Glomerular endothelial cell (primary cell): ENCODE measurements around the gene PLIN5. TPM values are rescaled to one million over a fixed set of nuclear protein-coding genes. Genes with fewer than 3 reads are reported as not detected.

Source experiments
- DNase-seq: peaks from one replicate; pipeline ENCODE4 v3.0.0-alpha.2; 2011; ENCODE audit warnings: low read depth, low spot score; ENCODE audit errors: extremely low read depth
- total RNA-seq: library from RNA; depleted of rRNA; stranded (reverse); fragments of >200 nt; gene quantifications from 2 replicates; pipeline ENCODE4 v1.2.3, GENCODE V29; 2015

The PLIN5 gene
- total RNA-seq, 1 donor from 2014 or later: 0.41 TPM

DNA sequence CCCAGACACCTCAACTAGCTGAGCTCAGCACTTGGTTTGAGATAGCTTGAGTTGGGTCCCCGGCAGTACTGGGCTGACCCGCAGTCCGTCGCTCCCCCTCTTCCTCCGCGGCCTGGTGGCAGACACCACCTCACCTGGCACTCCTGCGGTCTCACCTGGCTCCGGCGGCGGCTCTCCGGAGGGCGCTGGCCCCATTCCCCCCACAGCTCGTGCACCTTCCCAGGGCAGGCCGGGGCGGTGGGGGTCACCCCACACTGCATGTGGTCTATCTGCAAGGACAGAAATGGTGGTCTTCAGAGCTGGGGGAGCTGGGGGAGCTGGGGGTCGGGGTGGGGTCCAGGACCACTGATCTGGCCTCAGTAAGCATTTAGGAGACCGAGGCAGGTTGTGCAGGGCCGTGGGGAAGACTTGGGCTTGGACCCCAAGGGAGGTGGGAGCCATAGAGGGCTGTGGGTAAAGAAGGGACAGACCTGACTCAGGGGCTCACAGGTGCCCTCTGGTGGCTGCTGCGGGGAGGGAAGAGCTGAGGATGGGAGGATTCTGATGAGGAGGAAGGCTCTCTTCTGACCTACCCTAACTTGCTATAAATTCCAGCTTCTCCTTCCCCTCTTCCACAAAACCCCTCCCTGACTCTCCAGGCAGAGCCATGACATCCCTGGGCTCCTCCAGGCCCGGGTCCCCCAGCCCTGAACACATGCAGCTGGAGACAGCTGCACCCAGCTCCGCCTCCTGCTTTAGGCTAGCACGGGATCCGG, 10.0 kb downstream of the PLIN5 start:
- DNase-seq: no peak

DNA sequence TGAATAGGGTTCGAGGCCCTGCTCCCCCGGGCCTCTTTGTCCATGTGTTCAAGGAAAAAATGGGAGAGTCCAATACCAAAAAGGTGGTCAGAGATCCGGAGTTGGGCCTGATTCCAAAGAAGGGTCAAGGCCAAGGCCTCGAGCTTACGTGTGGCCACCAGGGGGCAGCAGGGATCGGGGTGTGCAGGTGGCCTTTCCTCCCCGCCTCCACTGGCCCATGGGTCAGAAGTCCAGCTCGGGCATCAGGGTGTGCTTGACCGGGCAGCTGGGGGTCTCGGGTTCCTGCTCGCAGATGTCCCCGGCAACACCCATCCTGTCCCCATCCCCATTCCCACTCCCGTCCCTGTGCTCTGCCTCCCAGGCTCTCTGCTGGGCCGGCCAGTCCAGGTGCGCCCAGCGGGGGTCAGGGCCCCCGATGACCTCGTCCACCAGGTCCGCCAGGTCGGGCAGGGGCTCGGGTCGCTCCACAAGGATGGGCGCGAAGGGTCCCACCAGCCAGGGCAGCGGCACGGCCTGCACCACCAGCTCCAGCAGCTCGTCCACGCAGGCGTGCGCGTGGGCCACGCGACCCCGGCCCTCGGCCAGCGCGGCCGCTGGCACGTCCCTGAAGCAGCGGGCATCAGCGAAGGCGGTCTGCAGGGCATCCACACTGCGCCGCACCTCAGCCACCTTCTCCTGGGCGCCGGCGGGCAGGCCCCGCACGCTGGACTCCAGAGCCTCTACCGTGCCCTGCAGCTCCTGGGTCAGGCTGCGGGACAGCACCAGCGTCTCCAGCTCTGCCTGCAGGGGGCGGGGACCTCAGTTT, 11.5 kb downstream of the PLIN5 start:
- DNase-seq: no peak

DNA sequence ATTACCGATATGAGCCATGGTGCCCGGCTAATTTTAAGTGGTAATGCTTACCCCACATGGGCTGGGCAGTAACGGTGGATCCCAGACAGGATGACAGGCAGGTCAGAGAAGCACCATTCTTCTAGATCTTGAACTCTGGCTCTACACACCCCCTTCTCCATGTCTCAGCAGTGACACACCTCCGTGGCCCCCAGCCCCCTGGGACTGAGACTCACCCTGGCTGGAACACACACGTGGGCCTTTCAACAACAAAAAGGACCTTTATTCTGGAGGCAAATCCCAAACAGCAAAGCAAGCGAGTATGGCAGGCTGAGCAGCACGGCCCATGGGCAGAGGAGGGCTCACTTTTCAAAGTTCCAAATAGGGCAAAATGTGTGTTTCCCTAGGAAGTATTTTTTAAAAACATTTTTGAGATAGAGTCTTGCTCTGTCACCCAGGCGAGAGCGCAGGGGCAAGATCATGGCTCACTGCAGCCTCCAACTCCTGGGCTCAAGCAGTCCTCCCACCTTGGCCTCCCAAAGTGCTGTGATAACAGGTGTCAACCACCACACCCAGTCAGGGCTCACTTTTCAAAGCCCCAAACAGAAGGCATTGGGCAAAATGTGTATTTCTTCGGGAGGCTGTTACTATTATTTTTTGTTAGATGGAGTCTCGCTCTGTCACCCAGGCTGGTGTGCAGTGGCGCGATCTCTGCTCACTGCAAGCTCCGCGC, 12.6 kb downstream of the PLIN5 start:
- no peak for DNase-seq

DNA sequence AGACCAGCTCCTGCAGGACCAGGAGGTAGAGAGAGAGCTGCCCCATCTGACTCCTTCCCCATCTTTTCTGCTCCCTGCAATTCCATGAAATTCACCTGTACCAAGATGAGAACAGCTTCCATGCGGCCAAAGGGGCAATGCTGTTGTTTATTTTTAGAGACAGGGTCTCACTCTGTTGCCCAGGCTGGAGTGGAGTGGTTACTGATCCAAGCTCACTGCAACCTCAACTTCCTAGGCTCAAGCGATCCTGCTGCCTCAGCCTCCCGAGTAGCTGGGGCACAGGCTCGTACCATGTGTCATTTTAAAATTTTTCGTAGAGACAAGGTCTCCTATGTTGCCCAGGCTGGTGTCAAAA, 13.2 kb downstream of the PLIN5 start:
- no peak for DNase-seq

DNA sequence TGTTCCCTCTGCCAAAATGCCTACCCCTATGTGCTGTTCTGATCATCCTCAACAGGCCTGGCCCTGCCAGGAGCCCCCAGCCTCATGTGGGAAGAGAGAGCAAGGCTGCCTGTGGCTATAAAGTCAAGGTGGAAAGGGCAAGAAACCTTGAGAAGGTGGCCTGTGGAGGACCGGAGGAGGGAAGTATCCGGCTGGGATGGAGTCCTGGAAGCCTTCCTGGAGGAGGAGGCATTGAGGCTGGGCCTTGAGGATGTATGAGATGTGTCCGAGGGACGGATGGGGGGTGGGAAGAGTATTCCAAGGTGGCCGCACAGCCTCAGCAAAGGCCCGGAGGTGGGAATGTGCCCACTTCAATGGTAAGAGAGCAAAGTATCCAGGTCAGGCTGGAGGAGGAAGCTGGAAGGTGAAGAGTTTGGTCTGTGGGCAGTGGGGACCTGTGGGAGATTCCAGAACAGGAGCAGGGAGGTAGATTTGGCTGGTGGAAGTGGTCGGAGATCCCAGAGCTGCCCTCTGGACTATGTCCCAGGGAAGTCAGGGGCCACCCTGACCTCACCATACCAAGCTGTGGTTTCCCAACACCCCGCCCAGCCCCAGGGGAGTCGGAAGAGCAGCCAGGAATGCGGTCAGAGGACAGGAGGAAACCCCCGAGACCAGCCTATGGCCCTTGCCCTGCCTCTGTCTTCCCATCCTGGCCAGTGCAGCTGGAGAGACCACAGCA, 13.7 kb downstream of the PLIN5 start:
- no peak for DNase-seq

DNA sequence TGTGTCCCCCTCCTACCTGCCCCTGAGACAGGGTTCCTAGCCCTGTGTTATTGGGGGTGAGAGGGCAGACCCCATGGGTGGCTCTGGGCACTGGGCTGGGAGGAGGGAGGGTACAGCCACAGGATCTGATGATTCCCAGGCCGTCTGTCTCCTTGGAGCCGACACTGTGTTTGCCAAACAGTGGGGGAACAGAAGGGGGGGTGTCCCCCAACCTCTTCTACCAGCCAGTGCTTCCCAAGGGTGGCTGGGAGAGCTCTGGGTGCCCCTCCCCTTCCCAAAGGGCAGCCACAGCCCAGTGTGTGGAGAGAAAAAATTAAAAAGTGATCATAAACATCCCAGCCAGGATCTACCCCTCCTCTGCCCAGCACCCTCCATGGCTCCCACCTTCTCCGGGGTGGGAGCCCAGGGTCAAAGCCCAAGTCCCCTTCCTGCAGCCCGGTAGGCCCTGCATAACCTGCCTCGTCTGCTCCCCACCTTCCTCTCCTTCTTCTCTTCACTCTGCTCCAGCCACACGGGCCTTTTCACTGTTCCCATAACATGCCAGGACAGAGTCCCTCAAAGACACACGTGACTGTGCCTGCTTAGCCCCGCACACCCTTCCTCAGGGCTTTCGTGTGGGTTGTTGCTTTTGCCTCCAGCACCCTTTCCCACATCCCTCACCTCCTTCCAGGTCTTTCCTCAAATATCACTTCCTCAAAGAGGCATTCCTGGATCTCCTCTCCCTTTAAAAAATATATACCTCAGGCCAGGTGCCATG, 15.3 kb downstream of the PLIN5 start:
- DNase-seq: no peak

DNA sequence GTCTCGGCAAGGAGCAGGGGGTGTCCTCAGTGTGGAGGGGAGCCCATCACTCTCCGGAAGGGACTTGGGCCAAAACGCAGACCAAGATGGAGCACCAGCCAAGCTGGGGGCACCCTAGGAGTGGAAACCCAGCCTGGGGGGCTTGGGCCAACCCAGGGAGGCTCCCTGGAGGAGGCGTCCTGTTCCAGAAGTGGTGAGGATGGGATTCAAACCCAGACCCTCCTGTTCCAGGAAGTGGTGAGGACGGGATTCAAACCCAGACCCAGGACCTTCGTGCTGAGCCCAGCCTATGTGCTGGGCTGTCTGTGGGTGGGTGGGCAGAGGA, 15.9 kb downstream of the PLIN5 start:
- no peak for DNase-seq

DNA sequence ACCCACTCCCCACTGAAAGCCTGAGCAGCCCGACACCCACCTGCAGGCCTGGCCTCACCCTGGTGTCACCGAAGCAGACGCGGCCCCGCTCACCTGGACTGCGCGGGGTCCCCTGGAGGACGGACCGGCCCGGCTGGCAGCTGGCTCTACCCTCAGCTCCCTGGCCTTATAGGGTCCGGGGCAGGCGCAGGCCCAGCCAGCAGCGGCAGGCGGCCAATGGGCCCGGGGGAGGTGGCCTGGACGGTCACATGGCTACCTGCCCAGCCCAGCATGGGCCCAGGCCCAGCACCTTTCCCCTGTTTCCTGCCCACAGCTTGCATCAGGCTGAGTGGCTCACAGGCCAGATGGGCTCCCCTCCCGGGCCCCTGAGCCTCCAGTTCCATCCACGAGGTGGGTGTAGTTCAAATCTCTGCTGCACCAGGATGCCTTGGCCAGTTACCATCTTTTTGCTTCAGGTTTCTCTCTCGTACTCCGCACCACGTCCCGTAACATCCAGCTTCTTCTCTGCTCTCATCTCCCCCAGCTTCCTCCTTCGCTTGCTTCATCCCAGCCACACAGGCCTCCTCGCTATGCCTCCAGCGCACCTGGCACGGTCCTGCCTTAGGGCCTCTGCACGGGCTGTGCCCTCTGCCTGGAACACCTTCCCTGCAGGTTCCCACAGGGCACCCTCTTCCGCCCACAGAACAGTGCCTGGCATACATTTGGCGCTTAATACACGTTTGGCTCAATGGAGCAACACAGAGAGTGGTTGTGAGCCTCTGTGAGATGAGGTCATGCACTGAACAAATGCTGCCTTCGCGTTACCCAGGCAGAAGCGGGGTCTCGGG, 16.5 kb downstream of the PLIN5 start, which contains the start of gene PLIN4:
Gene PLIN4, minus strand, starts transcription at position 142 of the 827 bp plus-strand sequence. CDS start 214 bp downstream, outside the sequence.
- DNase-seq: no peak

DNA sequence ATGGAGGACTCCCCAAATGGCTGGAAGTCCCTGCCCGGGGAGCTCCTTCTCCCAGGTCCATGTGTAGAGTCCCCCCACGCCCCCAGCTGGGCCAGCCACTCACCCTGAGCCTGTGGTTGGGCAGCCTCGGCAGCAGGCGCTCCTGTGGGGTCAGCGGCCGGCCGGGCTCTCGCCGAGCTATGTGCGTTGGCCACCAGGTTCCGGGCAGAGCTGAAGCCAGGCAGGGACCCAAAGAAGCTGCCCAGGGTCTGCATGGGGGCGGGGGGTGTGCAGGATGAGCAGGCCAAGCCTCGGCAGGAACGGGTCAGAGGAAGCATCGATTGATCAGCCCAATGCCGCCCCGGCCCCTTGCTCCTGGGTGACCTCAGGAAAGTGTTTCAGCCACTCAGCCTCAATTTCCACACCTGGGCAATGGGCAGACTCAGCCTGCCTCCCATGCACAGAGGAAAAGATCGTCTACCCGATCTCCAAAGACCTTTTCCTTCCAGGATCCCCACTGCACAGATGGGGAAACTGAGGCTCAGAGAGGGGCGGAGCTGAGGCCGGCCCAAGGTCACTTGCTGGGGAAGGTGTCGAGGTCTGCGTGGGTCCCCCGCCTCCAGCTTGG, 17.5 kb downstream of the PLIN5 start:
- no peak for DNase-seq

DNA sequence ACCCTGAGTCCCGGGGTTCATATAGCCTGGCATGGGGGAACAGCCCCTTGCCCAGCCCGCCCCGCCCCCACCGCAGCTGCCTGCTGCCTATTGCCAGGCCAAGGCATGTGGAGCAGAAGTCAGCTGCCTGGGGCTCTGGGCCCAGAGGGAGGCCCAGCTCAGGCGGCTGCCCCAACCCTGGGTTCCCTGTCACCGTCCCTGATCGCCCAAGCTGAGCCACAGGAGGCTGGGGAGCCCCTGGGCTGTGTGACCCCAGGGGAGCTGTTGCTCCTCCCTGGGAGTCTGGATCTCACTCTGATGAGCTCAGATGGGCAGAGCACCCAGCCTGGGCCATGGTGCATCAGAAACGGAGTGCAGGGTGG, 18.1 kb downstream of the PLIN5 start:
- no peak for DNase-seq

DNA sequence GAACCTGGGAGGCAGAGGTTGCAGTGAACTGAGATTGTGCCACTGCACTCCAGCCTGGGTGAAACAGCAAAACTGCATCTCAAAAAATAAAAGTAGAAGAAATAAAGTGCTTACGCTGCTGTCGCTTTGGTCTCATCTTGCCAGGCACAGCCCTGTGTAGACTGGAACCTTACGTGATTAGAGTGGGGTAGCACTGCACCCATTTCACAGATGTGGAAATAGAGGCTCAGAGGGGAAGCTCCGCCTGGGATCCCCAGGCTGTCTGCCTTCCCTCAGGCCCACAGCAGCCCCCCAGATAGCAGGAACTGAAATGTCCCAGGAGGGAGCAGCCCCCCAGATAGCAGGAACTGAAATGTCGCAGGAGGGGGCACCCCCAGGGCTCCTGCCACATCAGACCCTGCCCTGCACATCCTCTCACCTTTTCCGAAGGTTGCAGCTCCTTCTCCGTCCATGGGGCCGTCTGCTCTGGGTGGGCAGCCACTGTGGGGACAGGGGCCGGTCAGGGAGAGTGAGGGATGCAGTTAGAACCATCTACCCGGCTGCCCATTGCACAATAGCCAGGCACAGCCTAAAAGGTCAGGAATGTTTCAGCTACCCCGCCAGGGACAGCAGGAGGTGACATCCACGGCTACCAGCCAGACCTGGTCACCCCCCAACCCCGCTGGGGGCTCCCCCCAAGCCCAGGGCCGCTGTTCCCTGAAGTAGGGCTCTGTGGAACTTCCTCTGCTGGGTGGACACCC, 18.7 kb downstream of the PLIN5 start:
- no peak for DNase-seq

DNA sequence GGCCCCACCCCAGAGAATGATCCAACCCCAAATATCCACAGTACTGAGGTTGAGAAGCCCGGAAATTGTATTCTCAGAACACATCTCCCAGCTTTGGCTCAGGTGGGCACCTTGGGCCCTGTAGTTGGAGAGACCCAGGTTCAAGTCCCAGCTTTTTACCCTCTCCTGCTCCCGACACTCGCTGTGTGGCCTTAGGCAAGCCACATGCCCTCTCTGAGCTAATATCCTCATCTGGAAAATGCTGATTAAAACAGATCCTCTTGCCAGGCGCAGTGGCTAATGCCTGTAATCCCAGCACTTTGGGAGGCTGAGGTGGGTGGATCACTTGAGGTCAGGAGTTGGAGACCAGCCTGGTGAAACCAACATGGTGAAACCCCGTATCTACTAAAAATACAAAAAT, 19.3 kb downstream of the PLIN5 start:
- no peak for DNase-seq

DNA sequence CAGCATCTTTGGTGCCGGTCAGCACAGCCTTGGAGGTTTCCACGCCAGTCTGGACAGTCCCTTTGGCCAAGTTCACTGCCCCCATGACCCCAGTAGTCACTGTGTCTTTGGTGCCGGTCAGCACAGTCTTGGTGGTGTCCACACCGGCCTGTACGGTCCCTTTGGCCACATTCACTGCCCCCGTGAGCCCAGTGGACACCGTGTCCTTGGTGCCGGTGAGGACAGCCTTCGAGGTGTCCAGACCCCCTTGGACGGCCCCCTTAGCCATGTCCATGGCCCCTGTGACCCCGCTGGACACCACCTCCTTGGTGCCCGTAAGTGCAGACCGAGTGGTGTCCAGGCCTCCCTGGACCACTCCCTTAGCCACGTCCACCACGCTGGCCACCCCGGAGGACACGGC, 21.8 kb downstream of the PLIN5 start:
- no peak for DNase-seq

DNA sequence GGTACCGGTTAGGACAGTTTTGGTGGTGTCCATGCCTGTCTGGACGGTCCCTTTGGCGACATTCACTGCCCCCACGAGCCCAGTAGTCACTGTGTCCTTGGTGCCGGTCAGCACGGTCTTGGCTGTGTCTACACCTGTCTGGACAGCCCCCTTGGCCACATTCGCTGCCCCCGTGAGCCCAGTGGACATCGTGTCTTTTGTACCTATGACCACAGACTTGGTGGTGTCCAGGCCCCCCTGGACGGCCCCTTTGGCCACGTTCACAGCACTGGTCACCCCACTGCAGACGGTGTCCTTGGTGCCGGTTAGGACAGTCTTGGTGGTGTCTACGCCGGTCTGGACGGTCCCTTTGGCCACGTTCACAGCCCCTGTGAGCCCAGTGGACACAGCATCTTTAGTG, 23.0 kb downstream of the PLIN5 start:
- DNase-seq: no peak

DNA sequence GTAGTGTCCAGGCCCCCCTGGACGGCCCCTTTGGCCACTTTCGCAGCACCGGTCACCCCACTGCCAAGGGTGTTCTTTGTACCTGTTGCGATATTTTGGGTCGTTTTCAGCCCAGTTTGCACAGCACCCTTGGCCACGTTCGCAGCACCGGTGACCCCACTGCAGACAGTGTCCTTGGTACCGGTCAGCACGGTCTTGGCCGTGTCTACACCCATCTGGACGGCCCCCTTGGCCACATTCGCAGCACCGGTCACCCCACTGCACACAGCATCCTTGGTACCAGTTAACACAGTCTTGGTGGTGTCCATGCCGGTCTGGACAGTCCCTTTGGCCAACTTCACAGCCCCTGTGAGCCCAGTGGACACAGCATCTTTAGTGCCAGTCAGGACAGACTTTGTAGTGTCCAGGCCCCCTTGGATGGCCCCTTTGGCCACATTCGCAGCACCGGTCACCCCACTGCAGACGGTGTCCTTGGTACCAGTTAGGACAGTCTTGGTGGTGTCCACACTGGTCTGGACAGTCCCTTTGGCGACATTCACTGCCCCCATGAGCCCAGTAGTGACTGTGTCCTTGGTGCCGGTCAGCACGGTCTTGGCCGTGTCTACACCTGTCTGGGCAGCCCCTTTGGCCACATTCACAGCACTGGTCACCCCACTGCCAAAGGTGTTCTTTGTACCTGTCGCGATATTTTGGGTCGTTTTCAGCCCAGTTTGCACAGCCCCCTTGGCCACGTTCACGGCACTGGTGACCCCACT, 23.5 kb downstream of the PLIN5 start:
- DNase-seq: no peak

DNA sequence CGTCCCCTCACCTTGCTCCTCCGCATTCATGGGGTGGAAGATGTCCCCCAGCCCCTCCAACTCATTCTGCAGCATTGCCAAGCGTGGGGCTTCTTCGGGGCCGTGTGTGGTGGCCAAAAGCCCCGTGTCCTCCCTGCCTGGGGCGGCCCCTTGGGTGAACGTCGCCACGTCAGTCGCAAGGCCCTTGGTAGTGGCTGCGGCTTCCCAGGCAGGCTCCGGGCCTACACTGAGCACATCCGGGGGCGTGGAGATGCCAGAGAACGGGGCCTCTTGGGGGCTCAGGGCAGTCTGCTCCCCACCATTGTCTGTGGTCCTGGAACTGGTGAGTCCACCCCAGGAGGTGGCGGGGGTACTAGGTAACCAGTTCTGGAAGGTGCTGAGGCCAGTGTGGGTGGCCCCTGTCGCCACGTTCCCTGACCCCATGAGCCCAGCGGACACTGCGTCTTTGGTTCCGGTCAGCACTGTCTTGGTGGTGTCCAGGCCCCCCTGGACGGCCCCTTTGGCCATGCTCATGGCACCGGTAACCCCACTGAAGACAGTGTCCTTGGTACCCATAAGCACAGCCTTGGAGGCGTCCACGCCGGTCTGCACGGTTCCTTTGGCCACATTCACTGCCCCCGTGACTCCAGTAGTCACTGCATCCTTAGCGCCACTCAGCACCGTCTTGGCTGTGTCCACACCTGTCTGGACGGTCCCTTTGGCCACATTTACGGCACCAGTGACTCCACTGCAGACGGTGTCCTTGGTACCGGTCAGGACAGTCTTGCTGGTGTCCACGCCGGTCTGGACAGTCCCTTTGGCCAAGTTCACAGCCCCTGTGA, 24.4 kb downstream of the PLIN5 start:
- no peak for DNase-seq

DNA sequence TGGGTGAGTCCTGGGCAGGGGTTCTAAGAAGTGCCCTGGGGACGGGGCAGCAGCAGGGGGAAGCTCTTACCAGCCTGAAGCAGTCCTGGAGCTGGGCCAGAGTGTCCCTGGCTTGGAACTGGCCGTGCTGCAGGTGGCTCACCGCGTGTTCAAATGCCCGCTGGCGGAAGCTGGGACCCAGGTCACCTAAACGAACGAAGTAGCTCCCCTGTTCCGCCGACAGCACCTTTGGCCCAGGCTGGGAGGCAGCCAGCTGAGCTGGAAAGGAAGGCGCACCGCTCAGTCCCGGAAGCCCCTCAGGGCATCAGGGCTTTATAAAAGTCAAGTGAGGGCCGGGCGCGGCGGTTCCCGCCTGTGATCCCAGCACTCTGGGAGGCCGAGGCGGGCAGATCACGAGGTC, 26.3 kb downstream of the PLIN5 start:
- DNase-seq: no peak
